ENCODE data around the gene DNAAF3.

The DNAAF3 gene

GRCh38 chr19:55114566-55115145 is 51.8 kb downstream of the DNAAF3 start:
- Histone ChIP-seq H3K36me3 (peaks cover 6% of the 10 kb centered on the region), H3K4me3 (ENCODE audit: low read depth, low read length) (no peak overlapping the region), H3K27ac (no peak overlapping the region), H3K9me3 (ENCODE audit: severe bottlenecking) (no peaks in the 10 kb centered on the region), H3K27me3 (ENCODE audit: insufficient read depth, low read depth, severe bottlenecking) (no peaks in the 10 kb centered on the region)
- DNase-seq: no peak
- TF ChIP-seq CTCF (IDR thresholded peaks at IDR 0.05; ENCODE audit: low read depth, low read length): no peak

GRCh38 chr19:55113570-55114039 is 52.8 kb downstream of the DNAAF3 start:
- DNase-seq: peak; percentile 72

GRCh38 chr19:55112777-55113569 is 53.4 kb downstream of the DNAAF3 start:
- 0 out of 2 replicates have a peak, but pooled peaks have one; percentile 25 for TF ChIP-seq CTCF (IDR thresholded peaks at IDR 0.05; ENCODE audit: low read depth, low read length)
- Histone ChIP-seq H3K27ac (peak overlapping the region; percentile 42), H3K4me3 (ENCODE audit: low read depth, low read length) (no peak overlapping the region), H3K27me3 (ENCODE audit: insufficient read depth, low read depth, severe bottlenecking) (no peaks in the 10 kb centered on the region), H3K36me3 (peaks cover 6% of the 10 kb centered on the region), H3K9me3 (ENCODE audit: severe bottlenecking) (no peaks in the 10 kb centered on the region)
- no peak for DNase-seq

More at GRCh38 chr19:55113570-55114039, 52.8 kb downstream of the DNAAF3 start:
- Histone ChIP-seq H3K4me3 (ENCODE audit: low read depth, low read length) (no peak overlapping the region), H3K36me3 (peaks cover 6% of the 10 kb centered on the region), H3K9me3 (ENCODE audit: severe bottlenecking) (no peaks in the 10 kb centered on the region), H3K27me3 (ENCODE audit: insufficient read depth, low read depth, severe bottlenecking) (no peaks in the 10 kb centered on the region), H3K27ac (peak overlapping the region; percentile 42)
- no peak for TF ChIP-seq CTCF (IDR thresholded peaks at IDR 0.05; ENCODE audit: low read depth, low read length)

- no peak overlapping the region for H3K27ac ChIP-seq
- no peak for TF ChIP-seq CTCF (IDR thresholded peaks at IDR 0.05; ENCODE audit: low read depth, low read length)
- H3K9me3 ChIP-seq (ENCODE audit: severe bottlenecking): no peaks in the 10 kb centered on the region
- peaks cover 6% of the 10 kb centered on the region for H3K36me3 ChIP-seq
- DNase-seq: no peak
- no peak overlapping the region for H3K4me3 ChIP-seq (ENCODE audit: low read depth, low read length)
- H3K27me3 ChIP-seq (ENCODE audit: insufficient read depth, low read depth, severe bottlenecking): no peaks in the 10 kb centered on the region
Measured at GRCh38 chr19:55112246-55112776, 54.1 kb downstream of the DNAAF3 start.

GRCh38 chr19:55111238-55111831 is 55.1 kb downstream of the DNAAF3 start:
- Histone ChIP-seq H3K4me3 (ENCODE audit: low read depth, low read length) (no peak overlapping the region), H3K9me3 (ENCODE audit: severe bottlenecking) (no peaks in the 10 kb centered on the region), H3K27me3 (ENCODE audit: insufficient read depth, low read depth, severe bottlenecking) (no peaks in the 10 kb centered on the region), H3K27ac (no peak overlapping the region), H3K36me3 (peaks cover 6% of the 10 kb centered on the region)
- TF ChIP-seq CTCF (IDR thresholded peaks at IDR 0.05; ENCODE audit: low read depth, low read length): no peak
- no peak for DNase-seq
